RCC 7860 (cell line): ENCODE results near the gene CHRNE.
"Not testable (repeated sequence)": the region's sequence is repeated elsewhere in the genome, so short reads cannot be mapped to it uniquely, and the experiment has no call there.

Source experiments
- DNase-seq: peaks from one replicate; pipeline ENCODE4 v3.0.0-alpha.2; 2015; ENCODE audit warnings: low spot score
- FAIRE-seq: peaks from 2 replicates; lab custom pipeline; 2012; peaks lifted over from hg19 to GRCh38; lab: Jason Lieb, UNC

CHRNE gene

GRCh38 chr17:4892499-4893221 is 10.2 kb downstream of the CHRNE start:
- FAIRE-seq (no peak), DNase-seq (no peak)

GRCh38 chr17:4891411-4892410 is 11.2 kb downstream of the CHRNE start:
- DNase-seq (no peak), FAIRE-seq (no peak)

GRCh38 chr17:4887581-4887980 is 15.3 kb downstream of the CHRNE start:
- DNase-seq (no peak), FAIRE-seq (no peak)

GRCh38 chr17:4886830-4887229 is 16.1 kb downstream of the CHRNE start:
- DNase-seq (no peak), FAIRE-seq (no peak)

GRCh38 chr17:4884489-4884888 is 18.4 kb downstream of the CHRNE start:
- DNase-seq (no peak), FAIRE-seq (no peak)

- DNase-seq = peak; percentile 20
- no peak for FAIRE-seq
These were observed 20.9 kb downstream of the CHRNE start for GRCh38 chr17:4881761-4882555.

- DNase-seq (no peak), FAIRE-seq (no peak)
These were observed 22.0 kb downstream of the CHRNE start for GRCh38 chr17:4880857-4881256.

- FAIRE-seq (no peak), DNase-seq (no peak)
These were observed 23.3 kb downstream of the CHRNE start for GRCh38 chr17:4879601-4880000.

- FAIRE-seq (no peak), DNase-seq (no peak)
These were observed 25.8 kb downstream of the CHRNE start for GRCh38 chr17:4877089-4877488.

GRCh38 chr17:4872786-4873185 is 30.1 kb downstream of the CHRNE start:
- no peak for DNase-seq
- no peak for FAIRE-seq

GRCh38 chr17:4870855-4871254 is 32.0 kb downstream of the CHRNE start:
- no peak for FAIRE-seq
- DNase-seq = no peak

GRCh38 chr17:4869058-4869998 is 33.6 kb downstream of the CHRNE start:
- not testable (repeated sequence) for DNase-seq, FAIRE-seq

GRCh38 chr17:4867535-4867934 is 35.4 kb downstream of the CHRNE start:
- FAIRE-seq, DNase-seq: not testable (repeated sequence)

- no peak for DNase-seq
- FAIRE-seq = no peak
These were observed 39.6 kb downstream of the CHRNE start for GRCh38 chr17:4863321-4863720.

GRCh38 chr17:4862720-4863119 is 40.2 kb downstream of the CHRNE start:
- DNase-seq (no peak), FAIRE-seq (no peak)

- no peak for DNase-seq
- FAIRE-seq = no peak
These were observed 41.8 kb downstream of the CHRNE start for GRCh38 chr17:4861052-4861451.

GRCh38 chr17:4860651-4861050 is 42.2 kb downstream of the CHRNE start:
- DNase-seq (no peak), FAIRE-seq (no peak)

GRCh38 chr17:4859816-4860625 is 42.9 kb downstream of the CHRNE start:
- FAIRE-seq = no peak
- no peak for DNase-seq

- FAIRE-seq (no peak), DNase-seq (peak; percentile 24)
These were observed 44.0 kb downstream of the CHRNE start for GRCh38 chr17:4858882-4859260.
